ENCODE data around the gene STX2.
"Not testable (repeated sequence)": the region's sequence is repeated elsewhere in the genome, so short reads cannot be mapped to it uniquely, and the experiment has no call there.

Gene STX2

GRCh38 chr12:130878193-130879185 is 39.4 kb upstream of the STX2 start:
- DNase-seq (ENCODE audit: low read depth): no peak
- no peak for TF ChIP-seq CTCF (IDR thresholded peaks at IDR 0.05; ENCODE audit: low read length, missing control alignments)
- H3K4me3 ChIP-seq (replicated peaks; ENCODE audit: low read depth, low read length): no peak overlapping the region

GRCh38 chr12:130877333-130877732 is 38.3 kb upstream of the STX2 start:
- no peak for DNase-seq (ENCODE audit: low read depth)
- no peak overlapping the region for H3K4me3 ChIP-seq (replicated peaks; ENCODE audit: low read depth, low read length)
- no peak for TF ChIP-seq CTCF (IDR thresholded peaks at IDR 0.05; ENCODE audit: low read length, missing control alignments)

- no peak for TF ChIP-seq CTCF (IDR thresholded peaks at IDR 0.05; ENCODE audit: low read length, missing control alignments)
- DNase-seq (ENCODE audit: low read depth): no peak
- H3K4me3 ChIP-seq (replicated peaks; ENCODE audit: low read depth, low read length): no peak overlapping the region
Measured at GRCh38 chr12:130876758-130877157, 37.7 kb upstream of the STX2 start.

GRCh38 chr12:130876297-130876696 is 37.2 kb upstream of the STX2 start:
- TF ChIP-seq CTCF (IDR thresholded peaks at IDR 0.05; ENCODE audit: low read length, missing control alignments): no peak
- DNase-seq (ENCODE audit: low read depth): no peak
- H3K4me3 ChIP-seq (replicated peaks; ENCODE audit: low read depth, low read length): no peak overlapping the region

- DNase-seq (ENCODE audit: low read depth); H3K4me3 ChIP-seq (replicated peaks; ENCODE audit: low read depth, low read length): not testable (repeated sequence)
Measured at GRCh38 chr12:130875708-130876107, 36.7 kb upstream of the STX2 start.

- no peak for TF ChIP-seq CTCF (IDR thresholded peaks at IDR 0.05; ENCODE audit: low read length, missing control alignments)
- no peak for DNase-seq (ENCODE audit: low read depth)
- no peak overlapping the region for H3K4me3 ChIP-seq (replicated peaks; ENCODE audit: low read depth, low read length)
Measured at GRCh38 chr12:130875193-130875592, 36.1 kb upstream of the STX2 start.

GRCh38 chr12:130874696-130875095 is 35.6 kb upstream of the STX2 start:
- no peak for TF ChIP-seq CTCF (IDR thresholded peaks at IDR 0.05; ENCODE audit: low read length, missing control alignments)
- no peak for DNase-seq (ENCODE audit: low read depth)
- no peak overlapping the region for H3K4me3 ChIP-seq (replicated peaks; ENCODE audit: low read depth, low read length)

Data from fibroblast of pulmonary artery (primary cell).